Retinal pigment epithelial cell (primary cell): ENCODE measurements around the gene VPS45.
"Not testable (repeated sequence)": the region's sequence is repeated elsewhere in the genome, so short reads cannot be mapped to it uniquely, and the experiment has no call there.

Experiments used
- DNase-seq: peaks from one replicate; pipeline ENCODE4 v3.0.0-alpha.2; 2010; ENCODE audit warnings: low read depth
- H3K4me3 ChIP-seq: 2 replicates; pipeline ENCODE4 v1.5.1; 2011; ENCODE audit warnings: mild to moderate bottlenecking, low read length, control low read depth, moderate library complexity
- TF ChIP-seq, protein P1 (sequence below): conservative IDR thresholded peaks from 2 replicates; pipeline ENCODE4 v1.5.1; 2011; ENCODE audit warnings: low read depth, low read length, control low read depth, inconsistent platforms

Gene VPS45

GRCh38 chr1:150180474-150180873 lies 112.9 kb downstream of the VPS45 start:
- H3K4me3 ChIP-seq = no peak overlapping the region
- DNase-seq = no peak
- TF ChIP-seq, protein P1, sequence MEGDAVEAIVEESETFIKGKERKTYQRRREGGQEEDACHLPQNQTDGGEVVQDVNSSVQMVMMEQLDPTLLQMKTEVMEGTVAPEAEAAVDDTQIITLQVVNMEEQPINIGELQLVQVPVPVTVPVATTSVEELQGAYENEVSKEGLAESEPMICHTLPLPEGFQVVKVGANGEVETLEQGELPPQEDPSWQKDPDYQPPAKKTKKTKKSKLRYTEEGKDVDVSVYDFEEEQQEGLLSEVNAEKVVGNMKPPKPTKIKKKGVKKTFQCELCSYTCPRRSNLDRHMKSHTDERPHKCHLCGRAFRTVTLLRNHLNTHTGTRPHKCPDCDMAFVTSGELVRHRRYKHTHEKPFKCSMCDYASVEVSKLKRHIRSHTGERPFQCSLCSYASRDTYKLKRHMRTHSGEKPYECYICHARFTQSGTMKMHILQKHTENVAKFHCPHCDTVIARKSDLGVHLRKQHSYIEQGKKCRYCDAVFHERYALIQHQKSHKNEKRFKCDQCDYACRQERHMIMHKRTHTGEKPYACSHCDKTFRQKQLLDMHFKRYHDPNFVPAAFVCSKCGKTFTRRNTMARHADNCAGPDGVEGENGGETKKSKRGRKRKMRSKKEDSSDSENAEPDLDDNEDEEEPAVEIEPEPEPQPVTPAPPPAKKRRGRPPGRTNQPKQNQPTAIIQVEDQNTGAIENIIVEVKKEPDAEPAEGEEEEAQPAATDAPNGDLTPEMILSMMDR = no peak

- TF ChIP-seq, protein P1 = no peak
- H3K4me3 ChIP-seq = no peak overlapping the region
- DNase-seq = no peak
These were observed 114.7 kb downstream of the VPS45 start for GRCh38 chr1:150182247-150182646.

GRCh38 chr1:150183061-150183460 lies 115.5 kb downstream of the VPS45 start:
- no peak overlapping the region for H3K4me3 ChIP-seq
- no peak for DNase-seq
- TF ChIP-seq, protein P1 = no peak

DNA sequence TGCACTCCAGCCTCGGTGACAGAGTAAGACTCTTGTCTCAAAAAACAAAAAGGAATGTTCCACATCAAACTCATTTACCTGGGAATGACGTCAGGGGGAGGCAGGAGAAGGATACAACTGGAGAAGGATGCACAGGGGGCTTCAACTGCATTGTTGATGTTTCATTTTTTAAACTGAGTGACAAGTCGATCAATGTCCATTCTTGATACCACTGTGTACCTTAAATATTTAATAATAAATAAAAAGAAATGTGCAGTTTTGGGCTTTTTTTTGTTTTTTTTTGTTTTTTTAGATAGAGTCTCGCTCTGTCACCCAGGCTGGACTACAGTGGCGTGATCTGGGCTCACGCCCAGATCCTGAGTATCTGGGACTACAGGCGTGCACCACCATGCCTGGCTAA lies 117.9 kb downstream of the VPS45 start:
- DNase-seq = no peak
- TF ChIP-seq, protein P1 = no peak
- H3K4me3 ChIP-seq = no peak overlapping the region

GRCh38 chr1:150186438-150186788 lies 118.8 kb downstream of the VPS45 start:
- H3K4me3 ChIP-seq, DNase-seq: not testable (repeated sequence)

DNA sequence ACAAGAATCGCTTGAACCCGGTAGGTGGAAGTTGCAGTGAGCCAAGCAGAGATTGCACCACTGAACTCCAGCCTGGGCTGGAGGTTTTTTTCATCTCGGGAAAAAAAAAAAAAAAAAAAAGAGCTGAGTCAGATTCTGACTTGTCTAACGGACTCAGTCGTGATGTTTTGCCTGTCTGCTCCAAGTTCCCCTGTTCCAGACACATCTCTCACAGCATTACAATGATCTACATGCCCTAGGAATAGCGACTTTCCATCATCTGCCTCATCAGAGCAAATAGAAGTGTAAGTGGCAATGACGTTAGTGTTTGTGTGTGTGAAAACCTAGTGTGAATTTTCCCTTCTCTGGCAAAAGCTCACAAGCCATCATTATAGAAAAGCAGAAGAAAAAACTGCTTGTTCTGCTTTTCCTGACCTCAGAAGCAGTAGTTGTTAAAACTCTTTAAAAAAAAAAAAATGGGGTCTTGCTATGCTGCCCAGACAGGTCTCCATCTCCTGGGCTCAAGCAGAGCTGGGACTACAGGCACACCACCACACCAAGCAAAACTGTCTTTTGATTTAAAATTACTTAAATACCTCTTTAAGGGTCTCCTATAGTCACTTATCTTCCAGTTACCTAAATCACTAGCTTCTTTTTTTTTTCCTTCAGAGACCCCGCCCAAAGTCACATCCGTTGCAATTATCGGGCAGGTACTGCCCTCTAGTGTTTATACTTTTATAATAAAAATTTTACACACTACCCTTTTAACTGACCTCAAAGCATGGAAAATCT lies 119.4 kb downstream of the VPS45 start:
- H3K4me3 ChIP-seq = no peak overlapping the region
- no peak for DNase-seq
- TF ChIP-seq, protein P1 = peak; percentile 36

GRCh38 chr1:150187560-150187931 lies 120.0 kb downstream of the VPS45 start:
- TF ChIP-seq, protein P1 = no peak
- H3K4me3 ChIP-seq = no peak overlapping the region
- DNase-seq = no peak
